Measurements from ENCODE around the gene CDH13. TPM values are rescaled to one million over a fixed set of nuclear protein-coding genes. Genes with fewer than 3 reads are reported as not detected.

Gene CDH13
- polyA plus RNA-seq, 6 donors from 2014 or later: 0.04 to 0.29 (median 0.19) TPM; not detected in 1

- Mint-ChIP-seq H3K4me1 (no peaks in the 10 kb centered on the region), H3K27me3 (peaks cover 4 to 12% (median 7%) of the 10 kb centered on the region in 3 donors), H3K4me3 (no peak overlapping the region), H3K36me3 (no peaks in the 10 kb centered on the region), H3K27ac (no peak overlapping the region), H3K9me3 (peaks cover 0 to 1% (median 0%) of the 10 kb centered on the region in 7 donors)
- DNase-seq (no peak), ATAC-seq (ENCODE audit: low read depth in 2 of 2) (no peak)
These were observed 863.3 kb downstream of the CDH13 start for GRCh38 chr16:83490073-83490472.

GRCh38 chr16:83494459-83494858 is 867.7 kb downstream of the CDH13 start:
- ATAC-seq (ENCODE audit: low read depth in 2 of 2) (no peak), DNase-seq (no peak)
- peaks cover 4 to 12% (median 7%) of the 10 kb centered on the region in 3 donors for H3K27me3 Mint-ChIP-seq
- no peaks in the 10 kb centered on the region for H3K36me3 Mint-ChIP-seq
- H3K27ac Mint-ChIP-seq: no peak overlapping the region
- H3K4me3 Mint-ChIP-seq: no peak overlapping the region
- H3K4me1 Mint-ChIP-seq: no peaks in the 10 kb centered on the region
- H3K9me3 Mint-ChIP-seq: peaks cover 0 to 9% (median 3%) of the 10 kb centered on the region in 7 donors

GRCh38 chr16:83501481-83501880 is 874.7 kb downstream of the CDH13 start:
- ATAC-seq (ENCODE audit: low read depth in 2 of 2) (no peak), DNase-seq (no peak)
- no peak overlapping the region for H3K27ac Mint-ChIP-seq
- H3K4me3 Mint-ChIP-seq: no peak overlapping the region
- peaks cover 0 to 10% (median 2%) of the 10 kb centered on the region in 7 donors for H3K9me3 Mint-ChIP-seq
- no peaks in the 10 kb centered on the region for H3K36me3 Mint-ChIP-seq
- H3K27me3 Mint-ChIP-seq: peaks cover 0 to 19% (median 0%) of the 10 kb centered on the region in 3 donors
- H3K4me1 Mint-ChIP-seq: no peaks in the 10 kb centered on the region

GRCh38 chr16:83508295-83508694 is 881.5 kb downstream of the CDH13 start:
- H3K36me3 Mint-ChIP-seq: no peaks in the 10 kb centered on the region
- DNase-seq (no peak), ATAC-seq (ENCODE audit: low read depth in 2 of 2) (no peak)
- no peak overlapping the region for H3K4me3 Mint-ChIP-seq
- H3K27me3 Mint-ChIP-seq: peaks cover 0 to 11% (median 4%) of the 10 kb centered on the region in 3 donors
- H3K4me1 Mint-ChIP-seq: no peaks in the 10 kb centered on the region
- H3K27ac Mint-ChIP-seq: no peak overlapping the region
- H3K9me3 Mint-ChIP-seq: peaks cover 0 to 4% (median 0%) of the 10 kb centered on the region in 7 donors

GRCh38 chr16:83509316-83509715 is 882.5 kb downstream of the CDH13 start:
- Mint-ChIP-seq H3K4me1 (no peaks in the 10 kb centered on the region), H3K4me3 (no peak overlapping the region), H3K27me3 (peaks cover 0 to 8% (median 4%) of the 10 kb centered on the region in 3 donors), H3K36me3 (no peaks in the 10 kb centered on the region), H3K27ac (no peak overlapping the region), H3K9me3 (peaks cover 0 to 4% (median 0%) of the 10 kb centered on the region in 7 donors)
- ATAC-seq (ENCODE audit: low read depth in 2 of 2) (no peak), DNase-seq (no peak)

GRCh38 chr16:83510906-83511305 is 884.1 kb downstream of the CDH13 start:
- Mint-ChIP-seq H3K4me1 (no peaks in the 10 kb centered on the region), H3K4me3 (no peak overlapping the region), H3K27ac (no peak overlapping the region), H3K36me3 (no peaks in the 10 kb centered on the region), H3K27me3 (peaks cover 0 to 8% (median 4%) of the 10 kb centered on the region in 3 donors), H3K9me3 (peaks cover 0 to 4% (median 0%) of the 10 kb centered on the region in 7 donors)
- no peak for DNase-seq
- no peak for ATAC-seq (ENCODE audit: low read depth in 2 of 2)

- DNase-seq (no peak), ATAC-seq (ENCODE audit: low read depth in 2 of 2) (no peak)
- no peak overlapping the region for H3K27ac Mint-ChIP-seq
- H3K4me1 Mint-ChIP-seq: no peaks in the 10 kb centered on the region
- H3K9me3 Mint-ChIP-seq: peaks cover 5 to 17% (median 13%) of the 10 kb centered on the region in 7 donors
- no peak overlapping the region for H3K4me3 Mint-ChIP-seq
- H3K27me3 Mint-ChIP-seq: peaks cover 0 to 4% (median under 1%) of the 10 kb centered on the region in 3 donors
- no peaks in the 10 kb centered on the region for H3K36me3 Mint-ChIP-seq
These were observed 886.4 kb downstream of the CDH13 start for GRCh38 chr16:83513008-83513755.

- Mint-ChIP-seq H3K4me3 (no peak overlapping the region), H3K27me3 (no peaks in the 10 kb centered on the region), H3K27ac (no peak overlapping the region), H3K4me1 (no peaks in the 10 kb centered on the region), H3K36me3 (no peaks in the 10 kb centered on the region), H3K9me3 (peaks cover 8 to 21% (median 14%) of the 10 kb centered on the region in 7 donors)
- no peak for ATAC-seq (ENCODE audit: low read depth in 2 of 2)
- DNase-seq: no peak
These were observed 888.6 kb downstream of the CDH13 start for GRCh38 chr16:83515395-83515794.

- Mint-ChIP-seq H3K36me3 (no peaks in the 10 kb centered on the region), H3K27me3 (no peaks in the 10 kb centered on the region), H3K4me1 (no peaks in the 10 kb centered on the region), H3K9me3 (peaks cover 8 to 21% (median 14%) of the 10 kb centered on the region in 7 donors), H3K4me3 (no peak overlapping the region), H3K27ac (no peak overlapping the region)
- DNase-seq (no peak), ATAC-seq (ENCODE audit: low read depth in 2 of 2) (no peak)
These were observed 890.2 kb downstream of the CDH13 start for GRCh38 chr16:83516931-83517330.

- Mint-ChIP-seq H3K36me3 (no peaks in the 10 kb centered on the region), H3K9me3 (peaks cover 8 to 21% (median 14%) of the 10 kb centered on the region in 7 donors), H3K4me3 (peak overlapping the region in 1 of 8 donors; percentile 9), H3K4me1 (no peaks in the 10 kb centered on the region), H3K27me3 (no peaks in the 10 kb centered on the region), H3K27ac (no peak overlapping the region)
- no peak for DNase-seq
- no peak for ATAC-seq (ENCODE audit: low read depth in 2 of 2)
These were observed 890.6 kb downstream of the CDH13 start for GRCh38 chr16:83517398-83517797.

GRCh38 chr16:83520596-83520995 is 893.8 kb downstream of the CDH13 start:
- Mint-ChIP-seq H3K27me3 (peaks cover 0 to 12% (median 6%) of the 10 kb centered on the region in 3 donors), H3K36me3 (no peaks in the 10 kb centered on the region), H3K27ac (no peak overlapping the region), H3K4me3 (no peak overlapping the region), H3K4me1 (no peaks in the 10 kb centered on the region), H3K9me3 (peaks cover 8 to 21% (median 14%) of the 10 kb centered on the region in 7 donors)
- no peak for DNase-seq
- no peak for ATAC-seq (ENCODE audit: low read depth in 2 of 2)

GRCh38 chr16:83530293-83530692 is 903.5 kb downstream of the CDH13 start:
- Mint-ChIP-seq H3K4me3 (no peak overlapping the region), H3K4me1 (no peaks in the 10 kb centered on the region), H3K27me3 (peaks cover 0 to 5% (median 4%) of the 10 kb centered on the region in 3 donors), H3K36me3 (no peaks in the 10 kb centered on the region), H3K27ac (no peak overlapping the region), H3K9me3 (peaks cover 0 to 4% (median 0%) of the 10 kb centered on the region in 7 donors)
- ATAC-seq (ENCODE audit: low read depth in 2 of 2): no peak
- no peak for DNase-seq

GRCh38 chr16:83532634-83533033 is 905.9 kb downstream of the CDH13 start:
- Mint-ChIP-seq H3K27ac (no peak overlapping the region), H3K27me3 (peaks cover 0 to 14% (median 9%) of the 10 kb centered on the region in 3 donors), H3K36me3 (no peaks in the 10 kb centered on the region), H3K4me3 (no peak overlapping the region), H3K4me1 (no peaks in the 10 kb centered on the region), H3K9me3 (peaks cover 0 to 14% (median 3%) of the 10 kb centered on the region in 7 donors)
- DNase-seq (no peak), ATAC-seq (ENCODE audit: low read depth in 2 of 2) (no peak)

- DNase-seq (no peak), ATAC-seq (ENCODE audit: low read depth in 2 of 2) (no peak)
- H3K9me3 Mint-ChIP-seq: peaks cover 0 to 14% (median 1%) of the 10 kb centered on the region in 7 donors
- H3K27ac Mint-ChIP-seq: no peak overlapping the region
- H3K27me3 Mint-ChIP-seq: peaks cover 0 to 14% (median 9%) of the 10 kb centered on the region in 3 donors
- no peak overlapping the region for H3K4me3 Mint-ChIP-seq
- no peaks in the 10 kb centered on the region for H3K4me1 Mint-ChIP-seq
- H3K36me3 Mint-ChIP-seq: no peaks in the 10 kb centered on the region
These were observed 906.4 kb downstream of the CDH13 start for GRCh38 chr16:83533193-83533592.

Data from naive B cell (primary cell).